ENCODE results near the gene CEP170B.
"Not testable (repeated sequence)": the region's sequence is repeated elsewhere in the genome, so short reads cannot be mapped to it uniquely, and the experiment has no call there.

CEP170B gene
- 14.3 to 17.8 reads per million in 2 donors for total RNA-seq

- peak; percentile 14 to 38 (median 27) for DNase-seq
Measured at GRCh38 chr14:104865081-104865630, at the start of gene CEP170B. CEP170B (plus strand) TSS chr14:104865268; CDS start chr14:104868451, 3,183 bp downstream.

GRCh38 chr14:104816616-104816884 lies 48.5 kb upstream of the CEP170B start:
- no peak for DNase-seq

- no peak for DNase-seq
Measured at GRCh38 chr14:104817930-104818713, 46.9 kb upstream of the CEP170B start.

- DNase-seq = no peak
Measured at GRCh38 chr14:104818714-104819161, 46.3 kb upstream of the CEP170B start.

- DNase-seq = no peak
Measured at GRCh38 chr14:104819361-104819781, 45.7 kb upstream of the CEP170B start.

GRCh38 chr14:104820669-104821228 lies 44.3 kb upstream of the CEP170B start:
- no peak for DNase-seq

GRCh38 chr14:104821229-104821945 lies 43.7 kb upstream of the CEP170B start:
- no peak for DNase-seq

GRCh38 chr14:104821971-104822608 lies 43.0 kb upstream of the CEP170B start:
- no peak for DNase-seq

GRCh38 chr14:104822821-104823615 lies 42.0 kb upstream of the CEP170B start:
- DNase-seq = no peak

- DNase-seq = no peak
Measured at GRCh38 chr14:104824353-104824997, 40.6 kb upstream of the CEP170B start.

GRCh38 chr14:104826189-104826860 lies 38.7 kb upstream of the CEP170B start:
- peak; percentile 83 to 98 (median 91) for DNase-seq

GRCh38 chr14:104826861-104827176 lies 38.2 kb upstream of the CEP170B start:
- no peak for DNase-seq

- peak in 4 of 5 experiments; percentile 24 to 58 (median 45) for DNase-seq
Measured at GRCh38 chr14:104827177-104828055, 37.7 kb upstream of the CEP170B start.

GRCh38 chr14:104830781-104831180 lies 34.3 kb upstream of the CEP170B start:
- DNase-seq = no peak

- DNase-seq = not testable (repeated sequence)
Measured at GRCh38 chr14:104836171-104836935, 28.7 kb upstream of the CEP170B start.

GRCh38 chr14:104841730-104842129 lies 23.3 kb upstream of the CEP170B start:
- DNase-seq = no peak

GRCh38 chr14:104843006-104843405 lies 22.1 kb upstream of the CEP170B start:
- DNase-seq = no peak

GRCh38 chr14:104843442-104844305 lies 21.4 kb upstream of the CEP170B start:
- DNase-seq = no peak

Data from T-helper 2 cell (primary cell).